ENCODE measurements around the gene RNF212. TPM values are rescaled to one million over a fixed set of nuclear protein-coding genes. Genes with fewer than 3 reads are reported as not detected.
"Not testable (repeated sequence)": the region's sequence is repeated elsewhere in the genome, so short reads cannot be mapped to it uniquely, and the experiment has no call there.

Gene RNF212
- total RNA-seq, 1 experiment from 2014 or later, result not detected

GRCh38 chr4:1126506-1126905, 13.1 kb upstream of the RNF212 start:
- Histone ChIP-seq H2AFZ (ENCODE audit: low read length) (no peak overlapping the region), H3K4me2 (ENCODE audit: low read length) (no peak overlapping the region), H3K79me2 (ENCODE audit: low read length) (no peaks in the 10 kb centered on the region), H3K4me3 (ENCODE audit: low read length) (no peak overlapping the region), H3K36me3 (ENCODE audit: low read depth, low read length) (no peaks in the 10 kb centered on the region), H3K27ac (ENCODE audit: low read length) (no peak overlapping the region), H3K9me2 (replicated peaks; ENCODE audit: low read length) (no peaks in the 10 kb centered on the region), H4K20me1 (ENCODE audit: low read length) (no peaks in the 10 kb centered on the region), H3K9ac (ENCODE audit: low read length) (no peak overlapping the region), H3K27me3 (ENCODE audit: low read length) (no peaks in the 10 kb centered on the region), H3F3A (ENCODE audit: low read length, unreplicated experiment) (no peaks in the 10 kb centered on the region), H3K4me1 (ENCODE audit: insufficient read depth, low read length) (no peaks in the 10 kb centered on the region), H3K9me3 (ENCODE audit: low read length) (no peaks in the 10 kb centered on the region)
- ChIA-PET POLR2A (ENCODE audit: unreplicated experiment) (no interaction called here), CTCF (no interaction called here)
- ATAC-seq (no peak), DNase-seq (no peak)
- no peak for TF ChIP-seq CTCF (conservative IDR thresholded peaks at IDR 0.05; ENCODE audit: low read depth, low read length)
- no peak for TF ChIP-seq EZH2phosphoT487 (IDR thresholded peaks at IDR 0.05; ENCODE audit: borderline replicate concordance, low read length)
- TF ChIP-seq EZH2 (IDR thresholded peaks at IDR 0.05; ENCODE audit: low read length, unreplicated experiment), result no peak
- no TSS peak for BruUV-seq (replicated peaks)
- intact Hi-C loops (cut with micrococcal nuclease), result no loop called here

DNA sequence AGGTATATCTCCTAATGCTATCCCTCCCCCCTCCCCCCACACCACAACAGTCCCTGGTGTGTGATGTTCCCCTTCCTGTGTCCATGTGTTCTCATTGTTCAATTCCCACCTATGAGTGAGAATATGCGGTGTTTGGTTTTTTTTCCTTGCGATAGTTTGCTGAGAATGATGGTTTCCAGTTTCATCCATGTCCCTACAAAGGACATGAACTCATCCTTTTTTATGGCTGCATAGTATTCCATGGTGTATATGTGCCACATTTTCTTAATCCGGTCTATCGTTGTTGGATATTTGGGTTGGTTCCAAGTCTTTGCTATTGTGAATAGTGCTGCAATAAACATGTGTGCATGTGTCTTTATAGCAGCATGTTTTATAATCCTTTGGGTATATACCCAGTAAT, 12.1 kb upstream of the RNF212 start:
- H3K9ac ChIP-seq (ENCODE audit: low read length); ATAC-seq; H3K27ac ChIP-seq (ENCODE audit: low read length); H3K4me1 ChIP-seq (ENCODE audit: insufficient read depth, low read length); DNase-seq; H3K36me3 ChIP-seq (ENCODE audit: low read depth, low read length); H3K9me3 ChIP-seq (ENCODE audit: low read length); POLR2A ChIA-PET (ENCODE audit: unreplicated experiment); H3K4me3 ChIP-seq (ENCODE audit: low read length); CTCF ChIA-PET; BruUV-seq (replicated peaks); H3K9me2 ChIP-seq (replicated peaks; ENCODE audit: low read length); H4K20me1 ChIP-seq (ENCODE audit: low read length); intact Hi-C loops (cut with micrococcal nuclease); H3K27me3 ChIP-seq (ENCODE audit: low read length); H3K79me2 ChIP-seq (ENCODE audit: low read length); H3K4me2 ChIP-seq (ENCODE audit: low read length); H2AFZ ChIP-seq (ENCODE audit: low read length); H3F3A ChIP-seq (ENCODE audit: low read length, unreplicated experiment): not testable (repeated sequence)

GRCh38 chr4:1124818-1125217, 11.5 kb upstream of the RNF212 start:
- no peak overlapping the region for H3K4me3 ChIP-seq (ENCODE audit: low read length)
- DNase-seq (no peak), ATAC-seq (no peak)
- no peaks in the 10 kb centered on the region for H3K4me1 ChIP-seq (ENCODE audit: insufficient read depth, low read length)
- intact Hi-C loops (cut with micrococcal nuclease), result no loop called here
- H3K9ac ChIP-seq (ENCODE audit: low read length), result no peak overlapping the region
- POLR2A ChIA-PET (ENCODE audit: unreplicated experiment), result no interaction called here
- TF ChIP-seq CTCF (conservative IDR thresholded peaks at IDR 0.05; ENCODE audit: low read depth, low read length) (no peak), EZH2 (IDR thresholded peaks at IDR 0.05; ENCODE audit: low read length, unreplicated experiment) (no peak), EZH2phosphoT487 (IDR thresholded peaks at IDR 0.05; ENCODE audit: borderline replicate concordance, low read length) (no peak)
- H3K9me2 ChIP-seq (replicated peaks; ENCODE audit: low read length), result no peaks in the 10 kb centered on the region
- no peaks in the 10 kb centered on the region for H4K20me1 ChIP-seq (ENCODE audit: low read length)
- CTCF ChIA-PET, result no interaction called here
- no peak overlapping the region for H3K27ac ChIP-seq (ENCODE audit: low read length)
- H3K4me2 ChIP-seq (ENCODE audit: low read length), result no peak overlapping the region
- no peaks in the 10 kb centered on the region for H3K36me3 ChIP-seq (ENCODE audit: low read depth, low read length)
- H3K9me3 ChIP-seq (ENCODE audit: low read length), result no peaks in the 10 kb centered on the region
- no peaks in the 10 kb centered on the region for H3F3A ChIP-seq (ENCODE audit: low read length, unreplicated experiment)
- no peaks in the 10 kb centered on the region for H3K79me2 ChIP-seq (ENCODE audit: low read length)
- BruUV-seq (replicated peaks), result no TSS peak
- H2AFZ ChIP-seq (ENCODE audit: low read length), result no peak overlapping the region
- H3K27me3 ChIP-seq (ENCODE audit: low read length), result no peaks in the 10 kb centered on the region
